IPS-NIHi11 (cell line): Measurements from ENCODE around the gene ZNF616.

Source experiments
- DNase-seq: peaks from one replicate; pipeline ENCODE4 v3.0.0; 2012; ENCODE audit warnings: mixed read lengths, low spot score

Gene ZNF616

GRCh38 chr19:52139252-52140031, at the start of gene ZNF616:
Gene ZNF616 (minus strand): TSS chr19:52139938. CDS start chr19:52130512, 9,426 bp downstream.
- DNase-seq: peak; percentile 81

GRCh38 chr19:52188822-52189734, 49.3 kb upstream of the ZNF616 start:
- peak; percentile 89 for DNase-seq

- no peak for DNase-seq
These were observed 47.7 kb upstream of the ZNF616 start for GRCh38 chr19:52187407-52187806.

GRCh38 chr19:52176574-52176973, 36.8 kb upstream of the ZNF616 start:
- no peak for DNase-seq

DNA sequence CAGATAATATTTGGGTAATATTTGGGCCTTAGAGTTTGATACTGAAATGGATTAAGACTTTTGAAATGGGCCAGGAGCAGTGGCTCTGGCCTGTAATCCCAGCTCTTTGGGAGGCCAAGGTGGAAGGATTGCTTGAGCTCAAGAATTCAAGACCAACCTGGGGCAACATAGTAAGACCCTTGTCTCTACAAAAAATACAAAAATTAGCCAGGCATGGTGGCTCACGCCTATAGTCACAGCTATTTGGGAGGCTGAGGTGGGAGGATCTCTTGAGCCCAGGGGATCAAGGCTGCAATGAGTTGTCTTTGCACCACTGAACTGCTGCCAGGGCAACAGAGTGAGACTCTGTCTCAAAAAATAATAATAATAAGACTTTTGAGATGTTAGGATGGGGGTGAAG, 32.6 kb upstream of the ZNF616 start:
- no peak for DNase-seq

DNA sequence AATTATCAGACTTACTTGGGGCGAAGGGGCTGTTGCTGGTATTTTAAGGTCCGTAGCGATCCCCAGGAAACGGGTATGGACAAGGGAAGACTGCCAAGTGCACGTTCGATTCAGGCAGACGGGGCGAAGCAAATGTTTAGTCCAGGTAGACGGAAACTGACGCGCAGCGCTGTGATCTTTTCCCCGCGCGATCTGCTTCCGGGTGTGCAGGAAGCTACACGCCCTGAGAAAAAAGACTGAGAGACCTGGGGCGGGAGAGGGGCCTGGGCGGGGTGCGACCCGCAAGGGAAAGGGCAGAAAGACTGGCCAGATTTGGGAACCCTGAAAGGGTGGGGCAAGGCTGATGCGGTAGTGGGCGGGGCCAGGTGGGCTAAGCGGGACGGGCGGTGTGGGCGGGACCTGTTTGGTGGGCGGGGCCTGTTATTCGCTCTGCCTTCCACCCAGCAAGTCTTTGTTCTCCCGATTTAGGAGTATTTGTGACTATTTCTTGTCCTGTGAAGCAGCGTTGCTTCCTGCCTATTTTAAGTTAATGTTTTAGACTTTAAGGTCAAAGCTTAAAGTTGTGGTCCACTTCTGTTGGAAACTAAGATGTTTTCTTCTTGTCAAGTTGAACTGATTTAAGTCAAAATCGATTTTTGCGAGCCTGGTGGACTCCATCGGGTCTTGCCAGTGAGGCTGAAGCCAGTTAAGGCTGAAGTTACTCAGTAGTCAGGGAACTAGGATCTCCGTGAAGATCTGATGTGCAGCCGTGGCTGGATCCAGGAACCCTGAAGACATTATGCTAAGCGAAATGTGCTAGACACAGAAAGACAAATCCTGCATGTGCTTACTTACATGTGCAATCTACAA, 31.8 kb upstream of the ZNF616 start, which contains the start of gene ZNF836:
Gene ZNF836, minus strand, starts transcription at position 301 of the 849 bp plus-strand sequence. CDS start 3,549 bp downstream, outside the sequence.
- peak; percentile 92 for DNase-seq

GRCh38 chr19:52170863-52171320, 31.2 kb upstream of the ZNF616 start:
- peak; percentile 41 for DNase-seq

DNA sequence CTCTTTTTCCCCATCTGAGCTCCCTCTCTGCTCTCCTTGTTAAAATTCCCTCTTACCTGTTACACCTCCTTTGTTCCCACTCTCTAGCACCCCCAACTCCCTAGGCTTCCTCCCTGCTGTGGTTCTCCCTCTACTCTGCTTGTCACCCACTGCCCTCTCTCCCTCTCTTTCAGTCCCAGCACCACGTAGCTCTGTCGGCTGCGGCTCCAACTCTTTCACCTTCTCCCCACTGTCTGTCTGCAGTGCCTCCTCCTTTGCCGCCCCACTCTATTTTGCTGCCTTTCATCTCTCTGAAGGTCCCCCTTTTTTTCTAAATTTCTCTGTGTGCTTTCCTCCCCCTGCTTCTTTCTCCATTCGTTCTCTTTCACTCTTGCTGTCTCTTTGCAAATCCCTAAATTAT, 30.6 kb upstream of the ZNF616 start:
- no peak for DNase-seq

DNA sequence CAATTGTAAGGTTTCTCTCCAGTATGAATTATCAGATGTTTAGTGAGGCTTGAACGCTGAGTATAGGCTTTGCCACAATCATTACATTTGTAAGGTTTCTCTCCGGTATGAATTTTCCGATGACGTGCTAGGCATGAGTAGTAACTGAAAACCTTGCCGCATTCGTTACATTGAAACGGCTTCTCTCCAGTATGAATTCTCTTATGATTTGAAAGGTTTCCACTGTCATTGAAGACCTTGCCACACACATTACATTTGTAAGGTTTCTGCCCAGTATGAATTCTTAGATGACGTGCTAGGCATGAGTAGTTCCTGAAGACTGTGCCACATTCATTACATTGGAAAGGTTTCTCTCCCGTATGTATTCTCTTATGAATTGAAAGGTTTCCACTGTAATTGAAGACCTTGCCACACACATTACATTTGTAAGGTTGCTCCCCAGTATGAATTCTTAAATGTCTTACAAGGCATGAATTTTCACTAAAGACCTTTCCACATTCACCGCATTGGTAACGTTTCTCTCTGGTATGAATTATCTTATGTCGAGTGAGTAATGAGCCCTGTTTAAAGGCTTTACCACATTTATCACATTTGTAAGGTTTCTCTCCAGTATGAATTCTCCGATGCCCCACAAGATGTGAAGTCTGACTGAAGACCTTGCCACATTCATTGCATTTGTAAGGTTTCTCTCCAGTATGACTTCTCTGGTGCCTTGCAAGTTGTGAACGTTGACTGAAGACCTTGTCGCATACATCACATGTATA, 16.0 kb upstream of the ZNF616 start:
- DNase-seq: no peak

DNA sequence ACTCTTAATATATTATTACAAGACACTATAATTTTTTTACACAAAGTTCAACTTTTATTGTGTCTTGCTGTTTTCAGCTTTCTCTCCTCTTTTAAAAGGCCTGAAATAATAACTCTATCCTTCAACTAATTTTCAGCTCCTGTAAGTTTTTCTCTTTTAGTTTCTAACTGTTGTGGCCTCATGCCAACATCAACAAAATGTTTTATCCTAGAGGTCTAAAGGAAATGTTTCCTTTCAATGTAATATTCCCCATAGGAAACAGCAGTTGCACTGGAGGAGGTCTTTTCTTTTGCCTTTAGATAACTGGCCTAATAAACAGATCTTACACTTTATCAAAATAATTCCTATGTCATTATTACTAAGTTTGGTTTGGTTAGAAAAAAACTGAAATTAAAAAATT, 8.5 kb upstream of the ZNF616 start:
- DNase-seq: no peak

DNA sequence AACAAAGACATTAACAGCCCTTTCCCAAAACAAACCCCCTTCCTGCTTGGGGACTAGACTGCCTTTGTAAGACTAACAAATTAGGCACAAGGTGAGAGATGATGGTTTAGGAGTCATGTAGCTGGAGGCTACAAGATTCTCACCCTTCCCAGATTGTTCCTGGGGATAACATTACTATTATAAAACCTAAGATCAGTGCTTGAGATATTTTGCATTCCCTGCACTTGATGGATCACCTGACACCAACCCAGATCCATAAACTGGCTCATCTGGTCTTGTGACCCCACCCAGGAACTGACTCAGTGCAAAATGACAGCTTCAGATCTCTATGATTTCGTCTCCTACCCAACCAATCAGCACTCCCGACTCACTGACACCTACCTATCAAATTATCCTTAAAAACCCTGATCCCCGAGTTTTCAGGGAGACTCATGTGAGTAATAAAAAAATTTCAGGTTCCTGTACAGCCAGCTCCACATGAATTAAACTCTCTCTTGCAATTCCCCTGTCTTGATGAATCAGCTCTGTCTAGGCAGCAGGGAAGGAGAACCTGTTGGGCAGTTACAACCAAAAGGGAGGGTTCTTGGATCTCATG, 2.4 kb upstream of the ZNF616 start:
- DNase-seq: no peak

- DNase-seq: no peak
These were observed 1.5 kb upstream of the ZNF616 start for GRCh38 chr19:52141203-52141602.

- peak; percentile 98 for DNase-seq
These were observed 433 bp upstream of the ZNF616 start for GRCh38 chr19:52140032-52140710.

DNA sequence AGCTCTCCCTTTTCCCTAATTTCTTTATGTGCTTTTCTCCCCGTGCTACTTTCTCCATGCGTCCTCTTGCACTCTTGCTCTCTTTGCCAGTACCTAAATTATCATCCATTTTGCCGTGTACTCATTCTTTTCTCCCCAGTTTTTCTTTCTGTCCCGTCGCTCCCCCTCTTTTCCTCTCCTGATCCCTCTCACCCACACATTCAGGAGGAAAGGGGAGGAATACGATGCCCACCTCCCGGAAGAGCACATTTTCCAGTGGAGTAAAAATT, 821 bp downstream of the ZNF616 start:
- no peak for DNase-seq

DNA sequence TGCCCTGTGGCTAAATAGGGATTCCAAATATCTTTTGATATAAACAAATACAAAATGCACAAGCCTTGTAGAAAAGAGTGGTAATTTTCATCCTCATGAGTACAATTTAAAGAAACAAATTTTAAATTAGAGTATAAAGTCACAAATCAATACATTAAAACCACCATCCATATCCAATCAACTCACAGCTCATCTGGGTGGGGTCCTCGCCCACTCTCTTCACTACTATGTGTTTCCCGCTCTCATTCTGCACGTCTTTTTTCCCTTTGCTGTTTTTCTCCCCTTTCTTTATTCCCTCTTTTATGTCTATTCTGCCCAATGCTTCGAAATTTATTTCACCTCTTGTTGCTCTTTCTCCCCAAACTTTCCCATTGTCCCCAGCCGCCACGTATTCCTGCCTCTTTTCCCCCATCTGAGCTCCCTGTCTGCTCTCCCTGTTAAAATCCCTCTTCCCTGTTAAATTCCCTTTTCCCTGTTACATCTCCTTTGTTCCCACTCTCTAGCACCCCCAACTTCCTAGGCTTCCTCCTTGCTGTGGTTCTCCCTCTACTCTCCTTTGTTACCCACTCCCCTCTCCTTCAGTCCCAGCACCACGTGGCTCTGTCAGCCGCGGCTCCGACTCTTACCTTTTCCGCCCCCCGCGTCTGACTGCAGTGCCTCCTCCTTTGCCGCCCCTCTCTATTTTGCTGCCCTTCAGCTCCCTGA, 1.3 kb downstream of the ZNF616 start:
- peak; percentile 68 for DNase-seq

GRCh38 chr19:52120286-52120685, 19.5 kb downstream of the ZNF616 start:
- no peak for DNase-seq

- no peak for DNase-seq
These were observed 24.1 kb downstream of the ZNF616 start for GRCh38 chr19:52115526-52116053.

DNA sequence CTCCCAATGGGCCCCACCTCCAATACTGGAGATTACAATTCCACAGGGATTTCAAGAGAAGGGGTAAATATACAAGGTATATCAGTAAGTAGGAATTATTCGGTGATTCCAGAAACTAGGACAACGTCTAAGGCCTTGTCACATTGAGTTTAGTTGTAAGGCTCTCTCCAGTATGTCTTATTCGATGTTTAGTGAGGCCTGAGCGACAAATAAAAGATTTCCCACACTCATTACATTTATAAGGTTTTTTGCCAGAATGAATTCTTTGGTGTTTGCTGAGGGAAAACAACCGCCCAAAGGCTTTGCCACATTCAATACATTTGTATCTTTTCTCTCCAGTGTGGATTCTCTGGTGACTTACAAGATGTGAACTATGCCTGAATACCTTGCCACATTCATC, 25.0 kb downstream of the ZNF616 start:
- DNase-seq: no peak

GRCh38 chr19:52112624-52113023, 27.1 kb downstream of the ZNF616 start:
- no peak for DNase-seq
